Nephron progenitor cell (in vitro differentiated cells): ENCODE data around the gene WNT9B.
A peak's percentile ranks its signal among the peaks of the same experiment; 100 is the strongest.

Experiments
- DNase-seq: peaks from one replicate; pipeline ENCODE4 v3.0.0; 2021
- H3K27ac Mint-ChIP-seq: 2 replicates; pipeline ENCODE4 v1.8.0; 2021; ENCODE audit warnings: mild to moderate bottlenecking, moderate library complexity, mixed read lengths
- H3K27me3 Mint-ChIP-seq: 2 replicates; pipeline ENCODE4 v1.8.0; 2021; ENCODE audit warnings: mild to moderate bottlenecking, low read depth, mixed read lengths; ENCODE audit not compliant: poor library complexity
- H3K36me3 Mint-ChIP-seq: 2 replicates; pipeline ENCODE4 v1.8.0; 2021; ENCODE audit warnings: low read depth, mixed read lengths
- H3K4me1 Mint-ChIP-seq: 2 replicates; pipeline ENCODE4 v1.8.0; 2021; ENCODE audit warnings: mixed read lengths
- H3K4me3 Mint-ChIP-seq: 2 replicates; pipeline ENCODE4 v1.8.0; 2021; ENCODE audit warnings: mild to moderate bottlenecking, moderate library complexity, mixed read lengths
- H3K9me3 Mint-ChIP-seq: 2 replicates; pipeline ENCODE4 v1.8.0; 2021; ENCODE audit warnings: mild to moderate bottlenecking, moderate library complexity, mixed read lengths
- CTCF ChIP-seq: fragments of 200-600 bp; sonication (generic); IDR thresholded peaks from 2 replicates; pipeline ENCODE4 v1.5.0; 2021; ENCODE audit warnings: antibody characterized with exemption

WNT9B gene

GRCh38 chr17:46889992-46890564 is 38.7 kb downstream of the WNT9B start:
- no peak overlapping the region for H3K27ac Mint-ChIP-seq
- no peaks in the 10 kb centered on the region for H3K36me3 Mint-ChIP-seq
- no peak for TF ChIP-seq CTCF
- peaks cover 9% of the 10 kb centered on the region for H3K4me1 Mint-ChIP-seq
- DNase-seq, result no peak
- no peaks in the 10 kb centered on the region for H3K9me3 Mint-ChIP-seq
- H3K27me3 Mint-ChIP-seq, result peaks cover 24% of the 10 kb centered on the region
- H3K4me3 Mint-ChIP-seq, result no peak overlapping the region

GRCh38 chr17:46890638-46891037 is 39.3 kb downstream of the WNT9B start:
- Mint-ChIP-seq H3K4me1 (peaks cover 9% of the 10 kb centered on the region), H3K36me3 (no peaks in the 10 kb centered on the region), H3K4me3 (no peak overlapping the region), H3K27ac (no peak overlapping the region), H3K27me3 (peaks cover 21% of the 10 kb centered on the region), H3K9me3 (no peaks in the 10 kb centered on the region)
- TF ChIP-seq CTCF, result no peak
- no peak for DNase-seq

GRCh38 chr17:46892192-46892703 is 40.9 kb downstream of the WNT9B start:
- no peak overlapping the region for H3K27ac Mint-ChIP-seq
- H3K9me3 Mint-ChIP-seq, result no peaks in the 10 kb centered on the region
- TF ChIP-seq CTCF, result no peak
- peaks cover 9% of the 10 kb centered on the region for H3K4me1 Mint-ChIP-seq
- no peaks in the 10 kb centered on the region for H3K36me3 Mint-ChIP-seq
- peaks cover 29% of the 10 kb centered on the region for H3K27me3 Mint-ChIP-seq
- DNase-seq, result no peak
- no peak overlapping the region for H3K4me3 Mint-ChIP-seq

- Mint-ChIP-seq H3K9me3 (peaks cover 7% of the 10 kb centered on the region), H3K27me3 (peaks cover 23% of the 10 kb centered on the region), H3K4me1 (peaks cover 9% of the 10 kb centered on the region), H3K4me3 (no peak overlapping the region), H3K27ac (no peak overlapping the region), H3K36me3 (no peaks in the 10 kb centered on the region)
- no peak for TF ChIP-seq CTCF
- no peak for DNase-seq
Measured at GRCh38 chr17:46894024-46894423, 42.6 kb downstream of the WNT9B start.

DNA sequence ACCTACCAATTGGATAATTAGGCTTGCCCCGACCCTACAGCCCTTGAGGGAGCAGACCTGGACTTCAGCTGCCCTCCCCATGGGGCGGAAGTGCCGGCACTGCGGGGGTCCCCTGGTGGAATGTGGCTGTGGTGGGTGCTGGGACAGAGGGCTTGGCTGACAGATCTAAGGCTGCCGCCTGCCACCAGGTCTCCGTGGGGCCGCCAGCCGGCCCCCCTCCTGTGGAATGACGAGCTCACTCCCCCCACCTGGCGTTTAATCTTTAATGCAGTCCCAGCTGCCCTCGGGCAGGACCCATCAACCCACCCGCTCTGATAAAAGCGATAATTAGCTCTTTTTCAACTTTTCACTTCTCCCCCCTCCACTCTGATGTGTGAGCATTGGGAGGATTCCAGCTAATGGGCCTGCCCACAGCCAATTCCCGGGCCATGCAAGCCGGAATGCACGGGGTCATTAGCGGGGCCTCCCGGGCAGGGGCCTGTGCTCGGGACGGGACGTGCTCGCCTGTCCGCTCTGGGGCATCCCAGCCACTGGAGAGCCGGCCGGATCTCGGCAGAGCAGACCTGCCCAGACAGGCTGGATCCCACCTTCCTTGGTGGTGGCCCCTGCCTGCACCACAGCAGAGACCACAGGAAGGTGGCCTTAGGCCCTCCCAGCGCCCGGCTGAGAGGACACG is 43.2 kb downstream of the WNT9B start:
- TF ChIP-seq CTCF, result no peak
- no peak overlapping the region for H3K4me3 Mint-ChIP-seq
- H3K27ac Mint-ChIP-seq, result no peak overlapping the region
- H3K9me3 Mint-ChIP-seq, result peaks cover 7% of the 10 kb centered on the region
- peak; percentile 38 for DNase-seq
- H3K36me3 Mint-ChIP-seq, result no peaks in the 10 kb centered on the region
- H3K27me3 Mint-ChIP-seq, result peaks cover 20% of the 10 kb centered on the region
- H3K4me1 Mint-ChIP-seq, result peaks cover 7% of the 10 kb centered on the region

- no peaks in the 10 kb centered on the region for H3K36me3 Mint-ChIP-seq
- no peak for TF ChIP-seq CTCF
Measured at GRCh38 chr17:46895171-46895570, 43.8 kb downstream of the WNT9B start.

More at GRCh38 chr17:46895171-46895570, 43.8 kb downstream of the WNT9B start:
- H3K27me3 Mint-ChIP-seq, result peaks cover 19% of the 10 kb centered on the region
- H3K4me3 Mint-ChIP-seq, result no peak overlapping the region
- H3K4me1 Mint-ChIP-seq, result peaks cover 2% of the 10 kb centered on the region
- H3K9me3 Mint-ChIP-seq, result peaks cover 7% of the 10 kb centered on the region
- no peak for DNase-seq
- no peak overlapping the region for H3K27ac Mint-ChIP-seq
